Tibial nerve (tissue), 4 donors: ENCODE data around the gene F10. TPM values are rescaled to one million over a fixed set of nuclear protein-coding genes. Genes with fewer than 3 reads are reported as not detected.

Experiments
- DNase-seq, 2 donors: peaks; one replicate each; pipeline ENCODE4 v3.0.0-alpha.2; 2019; ENCODE audit warnings: low spot score in 2 of 2
- H3K27ac ChIP-seq, 4 donors: fragments of 200-600 bp; sonication (generic) in 3 of 4; one replicate each; pipeline ENCODE4 v1.5.1; 2017 to 2019; ENCODE audit warnings: mild to moderate bottlenecking in 1 of 4
- H3K27me3 ChIP-seq, 2 donors: fragments of 200-600 bp; sonication (generic) in 1 of 2; one replicate each; pipeline versions ENCODE4 v1.5.1 to v1.6.0; 2017 to 2019
- H3K36me3 ChIP-seq, 3 donors: fragments of 200-600 bp; sonication (generic); one replicate each; pipeline ENCODE4 v1.5.1; 2018 to 2019
- H3K4me1 ChIP-seq, 4 donors: fragments of 200-600 bp; sonication (generic) in 3 of 4; one replicate each; pipeline ENCODE4 v1.5.1; 2017 to 2019
- H3K4me3 ChIP-seq, 4 donors: fragments of 200-600 bp; sonication (generic) in 3 of 4; one replicate each; pipeline ENCODE4 v1.5.1; 2017 to 2019; ENCODE audit warnings: mild to moderate bottlenecking in 1 of 4, moderate library complexity in 1 of 4
- H3K9me3 ChIP-seq, 4 donors: fragments of 200-600 bp; sonication (generic) in 3 of 4; one replicate each; pipeline ENCODE4 v1.5.1; 2017 to 2019
- EP300 ChIP-seq, 2 donors: sonication (generic); formaldehyde crosslinking; IDR thresholded peaks; one replicate each; pipeline ENCODE4 v1.6.1; 2017; ENCODE audit warnings: antibody characterized with exemption in 2 of 2, mild to moderate bottlenecking in 1 of 2
- POLR2A ChIP-seq, 2 donors: fragments of 450-650 bp; IDR thresholded peaks; one replicate each; pipeline ENCODE4 v1.6.1; 2017; ENCODE audit warnings: antibody characterized with exemption in 2 of 2, mild to moderate bottlenecking in 2 of 2, moderate library complexity in 2 of 2
- WGBS, 2 donors: methylation state at CpG; one replicate each; pipeline ENCODE4 v1.1.5; 2018; 5-methylcytosine and 5-hydroxymethylcytosine counted together
- total RNA-seq, 4 donors: library from RNA; depleted of rRNA; stranded (reverse); fragments of >200 nt; gene quantifications; one replicate each; pipeline ENCODE4 v1.1.0, GENCODE V29; 2016
- TF ChIP-seq, protein P1 (sequence below), 5 experiments: fragments of 200-600 bp in 3 of 5; fragments of 450-650 bp in 2 of 5; sonication (generic) in 3 of 5; IDR thresholded peaks; one replicate each; pipeline ENCODE4 v1.5.1; 2016 to 2019; ENCODE audit warnings: antibody characterized with exemption in 5 of 5, mild to moderate bottlenecking in 3 of 5, moderate library complexity in 2 of 5

Gene F10
- total RNA-seq, 4 donors from 2014 or later = 12.0 to 44.3 (median 17.3) TPM

DNA sequence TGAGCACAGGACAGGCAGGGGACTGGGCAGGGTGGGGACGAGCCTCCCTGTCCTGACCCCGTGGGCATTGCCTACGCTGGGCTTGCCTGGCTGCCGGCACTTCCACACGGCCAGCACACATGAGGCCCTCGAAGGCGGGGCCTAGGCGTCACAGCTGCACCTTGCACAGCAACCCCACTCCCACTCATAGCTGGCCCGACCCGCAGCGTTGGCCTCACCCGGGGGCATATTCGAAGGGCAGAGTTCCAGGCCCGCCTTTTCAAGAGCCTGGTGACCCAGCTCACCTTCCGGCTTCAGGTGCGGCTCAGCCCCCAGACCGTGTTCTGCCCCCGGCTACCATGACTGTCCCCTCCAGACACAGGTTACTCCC, 19.0 kb downstream of the F10 start:
- Histone ChIP-seq H3K4me3 (no peak overlapping the region), H3K4me1 (no peaks in the 10 kb centered on the region), H3K9me3 (no peaks in the 10 kb centered on the region), H3K36me3 (peaks cover 0 to 19% (median 0%) of the 10 kb centered on the region in 3 donors), H3K27ac (no peak overlapping the region), H3K27me3 (peaks cover 0 to 5% of the 10 kb centered on the region in 2 donors)
- WGBS, 2 donors = 85 to 92% methylated on average over 17 to 18 of the region's 18 CpGs
- DNase-seq = no peak
- TF ChIP-seq POLR2A (IDR thresholded peaks at IDR 0.05) (no peak), EP300 (IDR thresholded peaks at IDR 0.05) (no peak)
- TF ChIP-seq, protein P1, sequence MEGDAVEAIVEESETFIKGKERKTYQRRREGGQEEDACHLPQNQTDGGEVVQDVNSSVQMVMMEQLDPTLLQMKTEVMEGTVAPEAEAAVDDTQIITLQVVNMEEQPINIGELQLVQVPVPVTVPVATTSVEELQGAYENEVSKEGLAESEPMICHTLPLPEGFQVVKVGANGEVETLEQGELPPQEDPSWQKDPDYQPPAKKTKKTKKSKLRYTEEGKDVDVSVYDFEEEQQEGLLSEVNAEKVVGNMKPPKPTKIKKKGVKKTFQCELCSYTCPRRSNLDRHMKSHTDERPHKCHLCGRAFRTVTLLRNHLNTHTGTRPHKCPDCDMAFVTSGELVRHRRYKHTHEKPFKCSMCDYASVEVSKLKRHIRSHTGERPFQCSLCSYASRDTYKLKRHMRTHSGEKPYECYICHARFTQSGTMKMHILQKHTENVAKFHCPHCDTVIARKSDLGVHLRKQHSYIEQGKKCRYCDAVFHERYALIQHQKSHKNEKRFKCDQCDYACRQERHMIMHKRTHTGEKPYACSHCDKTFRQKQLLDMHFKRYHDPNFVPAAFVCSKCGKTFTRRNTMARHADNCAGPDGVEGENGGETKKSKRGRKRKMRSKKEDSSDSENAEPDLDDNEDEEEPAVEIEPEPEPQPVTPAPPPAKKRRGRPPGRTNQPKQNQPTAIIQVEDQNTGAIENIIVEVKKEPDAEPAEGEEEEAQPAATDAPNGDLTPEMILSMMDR (IDR thresholded peaks at IDR 0.05) = no peak

DNA sequence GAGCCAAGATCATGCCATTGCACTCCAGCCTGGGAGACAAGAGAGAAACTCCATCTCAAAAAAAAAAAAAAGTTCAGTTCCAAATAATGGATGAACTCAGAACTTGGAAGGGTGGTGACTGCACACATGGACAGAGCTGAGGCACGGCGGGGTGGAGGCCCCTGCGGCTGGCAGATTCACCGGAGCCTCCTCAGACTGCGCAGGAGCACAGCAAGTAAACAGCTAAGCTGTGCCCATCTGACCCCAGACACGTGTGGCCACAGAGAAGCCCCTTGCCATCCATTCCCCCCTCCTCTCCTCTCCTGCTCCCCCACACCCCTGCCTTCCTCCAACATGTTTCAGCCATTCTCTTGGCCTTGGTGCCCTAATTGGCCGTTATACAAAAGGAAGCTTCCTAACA, 20.3 kb downstream of the F10 start:
- H3K4me1 ChIP-seq = no peaks in the 10 kb centered on the region
- DNase-seq = no peak
- H3K36me3 ChIP-seq = peaks cover 0 to 19% (median 0%) of the 10 kb centered on the region in 3 donors
- 70 to 79% methylated on average over 7 of the region's 7 CpGs for WGBS, 2 donors
- no peak overlapping the region for H3K27ac ChIP-seq
- H3K4me3 ChIP-seq = no peak overlapping the region
- TF ChIP-seq EP300 (IDR thresholded peaks at IDR 0.05) (no peak), POLR2A (IDR thresholded peaks at IDR 0.05) (no peak)
- TF ChIP-seq, protein P1 (IDR thresholded peaks at IDR 0.05) = no peak
- H3K9me3 ChIP-seq = no peaks in the 10 kb centered on the region
- H3K27me3 ChIP-seq = peaks cover 0 to 5% of the 10 kb centered on the region in 2 donors

DNA sequence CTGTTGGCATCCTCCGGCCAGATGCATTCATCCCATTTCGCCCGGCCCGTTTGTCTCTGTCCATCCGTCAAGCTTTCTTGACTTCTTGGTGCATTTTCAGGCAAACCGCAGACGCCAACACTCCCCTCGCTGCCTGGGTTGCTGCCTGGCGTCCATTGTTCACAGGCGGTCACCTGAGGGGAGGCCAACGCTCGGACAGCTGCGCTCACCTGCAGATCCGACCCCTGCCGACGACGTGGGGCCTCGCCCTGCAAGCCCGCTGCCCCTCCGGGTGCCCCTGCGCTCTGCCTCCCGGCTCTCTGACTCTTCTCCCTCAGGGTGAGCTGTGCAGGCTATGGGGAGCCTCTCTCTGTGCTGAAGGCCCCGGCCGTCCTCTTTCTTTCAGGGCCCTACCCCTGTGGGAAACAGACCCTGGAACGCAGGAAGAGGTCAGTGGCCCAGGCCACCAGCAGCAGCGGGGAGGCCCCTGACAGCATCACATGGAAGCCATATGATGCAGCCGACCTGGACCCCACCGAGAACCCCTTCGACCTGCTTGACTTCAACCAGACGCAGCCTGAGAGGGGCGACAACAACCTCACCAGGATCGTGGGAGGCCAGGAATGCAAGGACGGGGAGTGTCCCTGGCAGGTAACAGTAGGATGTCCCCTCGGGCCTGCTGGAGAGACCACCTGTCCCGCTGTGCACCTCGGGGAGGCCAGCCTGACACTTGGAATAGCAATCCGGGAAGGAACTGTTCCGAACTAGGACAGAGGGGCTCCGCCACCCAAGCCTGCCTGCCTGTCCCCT, 21.1 kb downstream of the F10 start:
- TF ChIP-seq POLR2A (IDR thresholded peaks at IDR 0.05) (no peak), EP300 (IDR thresholded peaks at IDR 0.05) (no peak)
- TF ChIP-seq, protein P1 (IDR thresholded peaks at IDR 0.05) = no peak
- Histone ChIP-seq H3K4me1 (no peaks in the 10 kb centered on the region), H3K36me3 (peaks cover 0 to 19% (median 0%) of the 10 kb centered on the region in 3 donors), H3K4me3 (no peak overlapping the region), H3K27ac (no peak overlapping the region), H3K27me3 (peaks cover 0 to 5% of the 10 kb centered on the region in 2 donors), H3K9me3 (no peaks in the 10 kb centered on the region)
- WGBS, 2 donors = 82 to 83% methylated on average over 29 to 38 of the region's 39 CpGs
- no peak for DNase-seq

DNA sequence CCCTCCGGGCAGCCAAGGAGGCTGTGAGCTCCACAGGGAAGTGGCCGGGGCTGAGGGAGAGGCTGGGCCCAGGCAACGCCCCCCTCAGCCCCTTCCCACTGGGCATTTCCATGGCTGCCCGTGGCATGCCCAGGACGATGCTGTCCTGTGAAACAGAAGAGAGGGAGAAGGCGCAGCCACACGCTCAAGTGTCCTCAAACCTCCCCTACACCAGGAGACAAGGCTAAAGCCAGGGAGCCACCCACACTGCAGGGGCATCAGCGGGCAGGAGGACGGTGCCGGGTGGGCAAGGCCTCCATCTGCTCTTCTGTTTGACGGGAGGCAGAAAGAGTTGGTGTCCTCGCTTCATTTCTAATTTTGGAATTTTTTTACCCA, 21.6 kb downstream of the F10 start:
- WGBS, 2 donors = 79 to 82% methylated on average over 12 of the region's 12 CpGs
- no peaks in the 10 kb centered on the region for H3K4me1 ChIP-seq
- H3K4me3 ChIP-seq = no peak overlapping the region
- DNase-seq = no peak
- H3K36me3 ChIP-seq = peaks cover 0 to 19% (median 0%) of the 10 kb centered on the region in 3 donors
- no peak overlapping the region for H3K27ac ChIP-seq
- H3K9me3 ChIP-seq = no peaks in the 10 kb centered on the region
- TF ChIP-seq EP300 (IDR thresholded peaks at IDR 0.05) (no peak), POLR2A (IDR thresholded peaks at IDR 0.05) (no peak)
- TF ChIP-seq, protein P1 (IDR thresholded peaks at IDR 0.05) = no peak
- peaks cover 0 to 5% of the 10 kb centered on the region in 2 donors for H3K27me3 ChIP-seq

DNA sequence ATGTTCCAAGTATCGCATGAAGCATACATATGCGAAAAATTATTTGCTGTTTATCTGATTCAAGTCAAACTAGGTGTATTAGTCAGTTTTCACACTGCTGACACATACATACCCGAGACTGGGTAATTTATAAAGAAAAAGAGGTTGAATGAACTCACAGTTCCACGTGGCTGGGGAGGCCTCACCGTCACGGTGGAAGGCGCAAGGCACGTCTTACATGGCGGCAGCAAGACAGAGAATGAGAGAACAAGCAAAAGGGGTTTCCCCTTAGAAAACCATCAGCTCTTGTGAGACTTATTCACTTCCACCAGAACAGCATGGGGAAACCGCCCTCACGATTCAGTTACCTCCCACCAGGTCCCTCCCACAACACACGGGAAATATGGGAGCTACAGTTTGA, 22.9 kb downstream of the F10 start:
- peaks cover 0 to 19% (median 0%) of the 10 kb centered on the region in 3 donors for H3K36me3 ChIP-seq
- no peaks in the 10 kb centered on the region for H3K4me1 ChIP-seq
- DNase-seq = no peak
- TF ChIP-seq POLR2A (IDR thresholded peaks at IDR 0.05) (no peak), EP300 (IDR thresholded peaks at IDR 0.05) (no peak)
- TF ChIP-seq, protein P1 (IDR thresholded peaks at IDR 0.05) = no peak
- no peak overlapping the region for H3K4me3 ChIP-seq
- H3K27ac ChIP-seq = no peak overlapping the region
- H3K27me3 ChIP-seq = peaks cover 0 to 5% of the 10 kb centered on the region in 2 donors
- no peaks in the 10 kb centered on the region for H3K9me3 ChIP-seq
- WGBS, 2 donors = 82 to 84% methylated on average over 12 of the region's 12 CpGs
